A673 (cell line): ENCODE measurements around the gene TARBP1. TPM values are rescaled to one million over a fixed set of nuclear protein-coding genes. Genes with fewer than 3 reads are reported as not detected.
A peak's percentile ranks its signal among the peaks of the same experiment; 100 is the strongest.

Experiments
- BruUV-seq: library from RNA; stranded (reverse); fragments of 400-500 nt; replicated peaks from 2 replicates; lab custom pipeline; 2021; lab: Mats Ljungman, UMichigan
- CTCF ChIA-PET: fragments of 300-600 bp; sonication (Branson Sonifier 250); formaldehyde crosslinking; loops from one replicate; lab custom pipeline; 2022; ENCODE audit warnings: antibody characterized with exemption; lab: Charles Lee
- POLR2A ChIA-PET: fragments of 300-600 bp; sonication (Branson Sonifier 250); formaldehyde crosslinking; loops from one replicate; lab custom pipeline; 2022; ENCODE audit warnings: antibody characterized with exemption; ENCODE audit not compliant: low non-redundant PET; lab: Charles Lee
- DNase-seq: peaks from one replicate; pipeline ENCODE4 v3.0.0-alpha.2; 2015; ENCODE audit warnings: low spot score
- H3K27ac ChIP-seq: fragments of 200-600 bp; sonication (generic); 2 replicates; pipeline ENCODE4 v1.5.1; 2016; ENCODE audit warnings: mixed run types, low read depth, mild to moderate bottlenecking, mixed read lengths, antibody characterized with exemption, low read length; ENCODE audit not compliant: poor library complexity, severe bottlenecking
- H3K27me3 ChIP-seq: fragments of 200-600 bp; sonication (generic); replicated peaks from 2 replicates; pipeline ENCODE4 v1.6.1; 2017; ENCODE audit warnings: mixed run types, low read depth, mild to moderate bottlenecking, mixed read lengths, antibody characterized with exemption, low read length; ENCODE audit not compliant: insufficient read depth, poor library complexity
- H3K36me3 ChIP-seq: fragments of 200-600 bp; sonication (generic); 2 replicates; pipeline ENCODE4 v1.6.1; 2016; ENCODE audit warnings: mixed run types, mild to moderate bottlenecking, mixed read lengths, antibody characterized with exemption, low read length; ENCODE audit not compliant: insufficient read depth, poor library complexity, severe bottlenecking
- H3K4me1 ChIP-seq: fragments of 200-600 bp; sonication (generic); 2 replicates; pipeline ENCODE4 v1.6.1; 2017; ENCODE audit warnings: mixed run types, mild to moderate bottlenecking, mixed read lengths, antibody characterized with exemption, low read length; ENCODE audit not compliant: insufficient read depth, poor library complexity, severe bottlenecking
- H3K4me3 ChIP-seq: fragments of 200-600 bp; sonication (generic); 2 replicates; pipeline ENCODE4 v1.5.1; 2016; ENCODE audit warnings: low read depth, mixed run types, mild to moderate bottlenecking, mixed read lengths, low read length; ENCODE audit not compliant: poor library complexity, severe bottlenecking
- H3K9me3 ChIP-seq: fragments of 200-600 bp; sonication (generic); 2 replicates; pipeline ENCODE4 v1.6.1; 2016; ENCODE audit warnings: mixed run types, low read depth, mild to moderate bottlenecking, mixed read lengths, antibody characterized with exemption, low read length; ENCODE audit not compliant: poor library complexity, severe bottlenecking
- EZH2 ChIP-seq: fragments of 200-600 bp; sonication (generic); IDR thresholded peaks from 2 replicates; pipeline ENCODE4 v1.6.1; 2017; ENCODE audit warnings: borderline replicate concordance, low read depth, mild to moderate bottlenecking, mixed read lengths, antibody characterized with exemption, low read length; ENCODE audit not compliant: poor library complexity, severe bottlenecking
- intact Hi-C: fragments of 100-400 bp; cut with micrococcal nuclease; formaldehyde crosslinking; loops from one replicate; pipeline ENCODE4 v1.10.0; 2022; ENCODE audit not compliant: unreplicated experiment
- total RNA-seq: library from RNA; stranded (reverse); gene quantifications from 2 replicates; pipeline ENCODE4 v1.2.3, GENCODE V29; 2021
- TF ChIP-seq, protein P1 (sequence below): fragments of 300-800, 200-600 bp; sonication (generic); conservative IDR thresholded peaks from 2 replicates; pipeline ENCODE4 v1.5.1; 2017; ENCODE audit warnings: low read depth, mild to moderate bottlenecking, antibody characterized with exemption, low read length, moderate library complexity, mixed read lengths

The TARBP1 gene
- total RNA-seq, 1 experiment from 2014 or later: 28.0 TPM

DNA sequence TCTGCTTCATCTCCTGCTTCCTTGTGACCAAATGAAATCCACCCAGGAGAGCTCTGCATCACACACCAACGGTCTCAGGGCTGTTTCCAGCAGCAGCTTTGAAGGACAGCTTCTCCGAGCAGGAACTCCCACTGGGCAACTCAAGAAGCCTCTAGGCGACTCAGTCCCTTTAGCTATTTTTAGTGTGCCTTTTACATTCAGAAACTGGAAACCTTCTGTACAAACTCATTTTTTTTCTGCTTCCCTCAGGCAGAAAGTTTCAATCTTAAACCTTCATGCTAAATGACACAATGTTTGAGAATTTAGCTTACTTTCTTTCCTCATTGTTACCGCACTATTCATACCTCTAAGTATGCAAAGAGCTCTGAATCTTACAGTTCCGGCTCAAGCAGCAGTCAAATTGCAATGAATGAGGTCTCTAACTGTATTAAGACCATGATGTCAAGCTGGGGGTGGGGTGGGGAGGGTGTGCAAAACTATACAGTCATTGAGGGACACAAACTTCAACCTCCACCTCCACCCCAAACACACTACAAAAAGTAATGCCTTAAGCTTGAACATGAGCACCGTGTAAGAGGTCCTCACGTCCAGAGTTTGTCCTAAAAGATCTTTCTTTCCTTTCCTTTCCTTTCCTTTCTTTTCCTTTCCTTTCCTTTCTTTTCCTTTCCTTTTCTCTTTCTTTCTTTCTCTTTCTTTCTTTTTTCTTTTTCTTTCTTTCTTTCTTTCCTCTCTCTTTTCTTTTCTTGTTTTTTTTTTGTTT lies 16.4 kb upstream of the TARBP1 start:
- ChIA-PET CTCF (interaction anchor here (0.5 to 0.9 kb wide), 3 partner anchors 8 to 588 kb away, joined by 3 to 10 read pairs (median 7); no protein-coding TSS in a partner anchor), POLR2A (interaction anchor here (0.7 kb wide), 1 partner anchor 402 kb away, joined by 9 read pairs; no protein-coding TSS in a partner anchor)
- no peak overlapping the region for H3K4me3 ChIP-seq
- H3K4me1 ChIP-seq: peaks cover 19% of the 10 kb centered on the region
- no TSS peak for BruUV-seq
- no peaks in the 10 kb centered on the region for H3K27me3 ChIP-seq
- TF ChIP-seq, protein P1, sequence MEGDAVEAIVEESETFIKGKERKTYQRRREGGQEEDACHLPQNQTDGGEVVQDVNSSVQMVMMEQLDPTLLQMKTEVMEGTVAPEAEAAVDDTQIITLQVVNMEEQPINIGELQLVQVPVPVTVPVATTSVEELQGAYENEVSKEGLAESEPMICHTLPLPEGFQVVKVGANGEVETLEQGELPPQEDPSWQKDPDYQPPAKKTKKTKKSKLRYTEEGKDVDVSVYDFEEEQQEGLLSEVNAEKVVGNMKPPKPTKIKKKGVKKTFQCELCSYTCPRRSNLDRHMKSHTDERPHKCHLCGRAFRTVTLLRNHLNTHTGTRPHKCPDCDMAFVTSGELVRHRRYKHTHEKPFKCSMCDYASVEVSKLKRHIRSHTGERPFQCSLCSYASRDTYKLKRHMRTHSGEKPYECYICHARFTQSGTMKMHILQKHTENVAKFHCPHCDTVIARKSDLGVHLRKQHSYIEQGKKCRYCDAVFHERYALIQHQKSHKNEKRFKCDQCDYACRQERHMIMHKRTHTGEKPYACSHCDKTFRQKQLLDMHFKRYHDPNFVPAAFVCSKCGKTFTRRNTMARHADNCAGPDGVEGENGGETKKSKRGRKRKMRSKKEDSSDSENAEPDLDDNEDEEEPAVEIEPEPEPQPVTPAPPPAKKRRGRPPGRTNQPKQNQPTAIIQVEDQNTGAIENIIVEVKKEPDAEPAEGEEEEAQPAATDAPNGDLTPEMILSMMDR: no peak
- no peak for TF ChIP-seq EZH2
- no peaks in the 10 kb centered on the region for H3K9me3 ChIP-seq
- H3K27ac ChIP-seq: peak overlapping the region; percentile 65
- no peaks in the 10 kb centered on the region for H3K36me3 ChIP-seq
- peak; percentile 56 for DNase-seq
- intact Hi-C loops: loop anchor here (10.0 kb wide), 1 partner anchor 229 kb away; no protein-coding TSS in a partner anchor

DNA sequence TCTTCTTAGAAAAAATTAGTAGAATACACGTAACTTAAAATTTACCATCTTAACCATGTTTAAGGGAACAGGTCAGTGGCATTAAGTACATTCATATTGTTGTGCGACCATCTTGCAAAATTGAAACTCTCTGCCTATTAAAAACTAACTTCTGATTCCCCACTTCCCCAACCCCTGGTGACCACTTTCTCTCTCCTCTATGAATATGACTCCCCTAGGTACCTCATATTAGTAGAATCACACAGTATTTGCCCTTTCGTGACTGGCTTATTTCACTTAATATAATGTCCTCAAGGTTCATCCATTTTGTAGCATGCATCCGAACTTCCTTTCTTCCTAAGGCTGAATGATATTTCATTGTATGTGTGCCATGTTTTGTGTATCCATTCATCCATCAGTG lies 15.1 kb upstream of the TARBP1 start:
- no peaks in the 10 kb centered on the region for H3K9me3 ChIP-seq
- POLR2A ChIA-PET: no interaction called here
- no peak overlapping the region for H3K27ac ChIP-seq
- no peaks in the 10 kb centered on the region for H3K27me3 ChIP-seq
- CTCF ChIA-PET: no interaction called here
- peaks cover 6% of the 10 kb centered on the region for H3K4me1 ChIP-seq
- no peak for DNase-seq
- TF ChIP-seq, protein P1: no peak
- no peak for TF ChIP-seq EZH2
- intact Hi-C loops: loop anchor here (10.0 kb wide), 1 partner anchor 231 kb away; no protein-coding TSS in a partner anchor
- no peaks in the 10 kb centered on the region for H3K36me3 ChIP-seq
- BruUV-seq: no TSS peak
- no peak overlapping the region for H3K4me3 ChIP-seq

DNA sequence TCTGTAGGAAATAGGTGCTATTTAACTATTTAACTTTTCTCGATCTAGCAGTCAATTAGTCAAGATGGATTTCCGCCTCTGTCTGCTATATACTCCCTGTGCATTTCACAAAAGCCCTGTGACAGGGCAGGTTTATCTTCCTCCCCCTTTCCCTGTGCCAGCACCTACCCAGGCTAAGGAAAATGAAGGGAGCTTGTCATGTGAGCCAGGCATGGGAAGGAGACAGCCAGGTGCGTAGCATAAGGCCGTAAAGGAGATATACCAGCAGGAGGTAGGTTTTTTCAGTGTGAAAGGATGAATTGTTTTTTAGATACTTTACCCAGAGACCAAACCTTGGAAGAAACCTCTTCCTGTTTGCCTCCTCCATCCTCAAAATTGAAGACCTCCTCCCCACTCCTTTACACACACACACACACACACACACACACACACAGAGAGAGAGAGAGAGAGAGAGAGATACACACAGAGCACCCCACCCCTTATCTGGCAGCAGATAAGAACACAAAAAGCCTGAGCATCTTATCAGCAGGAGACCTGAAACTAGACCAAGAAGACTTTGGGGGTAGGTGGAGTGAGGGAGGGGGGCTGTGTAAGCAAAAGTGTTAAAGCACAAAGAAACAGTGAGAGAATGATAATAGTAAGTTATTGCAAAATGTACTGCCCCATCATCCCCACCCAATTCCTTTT lies 12.0 kb upstream of the TARBP1 start:
- Histone ChIP-seq H3K27me3 (no peaks in the 10 kb centered on the region), H3K4me1 (peaks cover 11% of the 10 kb centered on the region), H3K9me3 (no peaks in the 10 kb centered on the region), H3K27ac (no peak overlapping the region), H3K4me3 (no peak overlapping the region), H3K36me3 (no peaks in the 10 kb centered on the region)
- CTCF ChIA-PET: no interaction called here
- no peak for DNase-seq
- POLR2A ChIA-PET: no interaction called here
- BruUV-seq: no TSS peak
- intact Hi-C loops: loop anchor here (10.0 kb wide), 1 partner anchor 234 kb away; no protein-coding TSS in a partner anchor
- no peak for TF ChIP-seq EZH2
- TF ChIP-seq, protein P1: no peak
